IMR-90 (cell line): ENCODE data around the gene FUT6.

Experiments used
- CTCF ChIP-seq: conservative IDR thresholded peaks from 2 replicates; pipeline ENCODE4 v1.5.1; 2012; ENCODE audit warnings: mild to moderate bottlenecking, low read depth, low read length, improper control_type of control experiment
- ELK1 ChIP-seq: fragments of 150-350 bp; IDR thresholded peaks from 2 replicates; pipeline ENCODE4 v1.6.1; 2016; ENCODE audit warnings: low read depth, mild to moderate bottlenecking, low read length, moderate library complexity, borderline replicate concordance
- MXI1 ChIP-seq: IDR thresholded peaks from 2 replicates; pipeline ENCODE4 v1.6.1; 2012; ENCODE audit warnings: low read depth, mild to moderate bottlenecking, low read length, moderate library complexity, borderline replicate concordance
- NFE2L2 ChIP-seq: fragments of 150-350 bp; IDR thresholded peaks from 2 replicates; pipeline ENCODE4 v1.6.1; 2016; ENCODE audit warnings: low read depth, mild to moderate bottlenecking, low read length
- POLR2A ChIP-seq: IDR thresholded peaks from 2 replicates; pipeline ENCODE4 v1.6.1; 2012; ENCODE audit warnings: mild to moderate bottlenecking, low read depth, low read length
- RAD21 ChIP-seq: IDR thresholded peaks from 2 replicates; pipeline ENCODE4 v1.6.1; 2012; ENCODE audit warnings: low read length, improper control_type of control experiment
- SMC3 ChIP-seq: fragments of 150-350 bp; IDR thresholded peaks from 2 replicates; pipeline ENCODE4 v1.6.1; 2016; ENCODE audit warnings: low read depth, mild to moderate bottlenecking, antibody characterized with exemption, low read length, moderate library complexity
- USF2 ChIP-seq: fragments of 150-350 bp; IDR thresholded peaks from 2 replicates; pipeline ENCODE4 v1.6.1; 2017; ENCODE audit warnings: mild to moderate bottlenecking, antibody characterized with exemption, low read length, low read depth

- no peak for TF ChIP-seq POLR2A
- TF ChIP-seq CTCF, result no peak
- TF ChIP-seq MXI1, result no peak
- no peak for TF ChIP-seq SMC3
- TF ChIP-seq RAD21, result no peak
- TF ChIP-seq NFE2L2, result no peak
- no peak for TF ChIP-seq USF2
- no peak for TF ChIP-seq ELK1
Observed at GRCh38 chr19:5873617-5874199, 34.2 kb upstream of the FUT6 start.
